HCT116 (cell line): ENCODE results near the gene IMMP2L.

Experiments used
- EZH2 ChIP-seq: fragments of 200-600 bp; sonication (generic); IDR thresholded peaks from 2 replicates; pipeline ENCODE4 v1.6.1; 2017; ENCODE audit warnings: antibody characterized with exemption, mixed run types
- JUND ChIP-seq: IDR thresholded peaks from 2 replicates; pipeline ENCODE4 v1.6.1; 2012
- POLR2A ChIP-seq: IDR thresholded peaks from 2 replicates; pipeline ENCODE4 v1.7.0; 2011; ENCODE audit warnings: borderline replicate concordance; ENCODE audit not compliant: insufficient read depth, insufficient read length; ENCODE audit errors: extremely low read depth
- POLR2AphosphoS5 ChIP-seq: IDR thresholded peaks from 2 replicates; pipeline ENCODE4 v1.6.1; 2011; ENCODE audit warnings: mild to moderate bottlenecking, low read depth, low read length, moderate library complexity
- RAD21 ChIP-seq: IDR thresholded peaks from 2 replicates; pipeline ENCODE4 v1.6.1; 2012; ENCODE audit warnings: low read depth, mild to moderate bottlenecking
- SP1 ChIP-seq: IDR thresholded peaks from 2 replicates; pipeline ENCODE4 v1.6.1; 2012; ENCODE audit warnings: low read depth
- SRF ChIP-seq: IDR thresholded peaks from 2 replicates; pipeline ENCODE4 v1.6.1; 2012; ENCODE audit warnings: low read depth
- TF ChIP-seq, protein P1 (sequence below): IDR thresholded peaks from 2 replicates; pipeline ENCODE4 v1.6.1; 2012
- TF ChIP-seq, protein P2 (sequence below), 3 experiments: fragments of 200-600 bp in 1 of 3; sonication (generic) in 1 of 3; IDR thresholded peaks in 2 of 3; conservative IDR thresholded peaks in 1 of 3; 2 replicates each; pipeline ENCODE4 v1.5.1; 2012 to 2017; ENCODE audit warnings: low read depth in 2 of 3, low read length in 2 of 3, antibody characterized with exemption in 1 of 3, borderline replicate concordance in 1 of 3, control low read depth in 1 of 3, mild to moderate bottlenecking in 1 of 3, mixed read lengths in 1 of 3, mixed run types in 1 of 3, moderate library complexity in 1 of 3; ENCODE audit not compliant: insufficient read depth in 1 of 3
- TF ChIP-seq, protein P3 (sequence below): IDR thresholded peaks from 2 replicates; pipeline ENCODE4 v1.6.1; 2011; ENCODE audit warnings: mild to moderate bottlenecking, low read length, moderate library complexity; ENCODE audit not compliant: insufficient replicate concordance; ENCODE audit errors: extremely low read depth
- TF ChIP-seq, protein P4 (sequence below): IDR thresholded peaks from 2 replicates; pipeline ENCODE4 v1.6.1; 2012; ENCODE audit warnings: low read depth

DNA sequence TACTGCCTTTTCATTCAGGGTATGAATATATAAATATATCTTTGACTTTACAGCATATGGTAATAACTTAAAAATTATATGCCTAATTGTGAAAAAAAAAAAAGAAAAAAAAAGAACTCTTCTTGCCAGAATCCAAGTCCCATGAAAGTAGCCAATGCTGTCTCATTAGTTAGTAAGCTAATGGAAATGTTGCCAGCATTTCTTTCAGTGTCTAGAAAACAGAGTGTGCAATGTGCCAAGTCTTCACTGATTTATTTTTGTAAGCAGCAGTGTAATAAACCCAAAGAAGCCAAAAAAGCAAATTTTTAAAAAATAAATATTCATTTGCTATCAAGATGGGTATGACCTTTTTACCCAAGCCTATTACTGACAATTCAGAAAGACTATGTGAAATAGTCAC, 502.5 kb downstream of the IMMP2L start:
- TF ChIP-seq, protein P1, sequence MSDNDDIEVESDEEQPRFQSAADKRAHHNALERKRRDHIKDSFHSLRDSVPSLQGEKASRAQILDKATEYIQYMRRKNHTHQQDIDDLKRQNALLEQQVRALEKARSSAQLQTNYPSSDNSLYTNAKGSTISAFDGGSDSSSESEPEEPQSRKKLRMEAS: no peak
- TF ChIP-seq POLR2AphosphoS5 (no peak), EZH2 (no peak), POLR2A (no peak), JUND (no peak), SRF (no peak), RAD21 (no peak), SP1 (no peak)
- TF ChIP-seq, protein P2, sequence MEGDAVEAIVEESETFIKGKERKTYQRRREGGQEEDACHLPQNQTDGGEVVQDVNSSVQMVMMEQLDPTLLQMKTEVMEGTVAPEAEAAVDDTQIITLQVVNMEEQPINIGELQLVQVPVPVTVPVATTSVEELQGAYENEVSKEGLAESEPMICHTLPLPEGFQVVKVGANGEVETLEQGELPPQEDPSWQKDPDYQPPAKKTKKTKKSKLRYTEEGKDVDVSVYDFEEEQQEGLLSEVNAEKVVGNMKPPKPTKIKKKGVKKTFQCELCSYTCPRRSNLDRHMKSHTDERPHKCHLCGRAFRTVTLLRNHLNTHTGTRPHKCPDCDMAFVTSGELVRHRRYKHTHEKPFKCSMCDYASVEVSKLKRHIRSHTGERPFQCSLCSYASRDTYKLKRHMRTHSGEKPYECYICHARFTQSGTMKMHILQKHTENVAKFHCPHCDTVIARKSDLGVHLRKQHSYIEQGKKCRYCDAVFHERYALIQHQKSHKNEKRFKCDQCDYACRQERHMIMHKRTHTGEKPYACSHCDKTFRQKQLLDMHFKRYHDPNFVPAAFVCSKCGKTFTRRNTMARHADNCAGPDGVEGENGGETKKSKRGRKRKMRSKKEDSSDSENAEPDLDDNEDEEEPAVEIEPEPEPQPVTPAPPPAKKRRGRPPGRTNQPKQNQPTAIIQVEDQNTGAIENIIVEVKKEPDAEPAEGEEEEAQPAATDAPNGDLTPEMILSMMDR (IDR thresholded peaks at IDR 0.05 in 2 of 3, conservative IDR thresholded peaks at IDR 0.05 in 1 of 3; ENCODE audit: borderline replicate concordance in 1 of 3, insufficient read depth in 1 of 3, low read depth in 2 of 3, low read length in 2 of 3): no peak
- TF ChIP-seq, protein P3, sequence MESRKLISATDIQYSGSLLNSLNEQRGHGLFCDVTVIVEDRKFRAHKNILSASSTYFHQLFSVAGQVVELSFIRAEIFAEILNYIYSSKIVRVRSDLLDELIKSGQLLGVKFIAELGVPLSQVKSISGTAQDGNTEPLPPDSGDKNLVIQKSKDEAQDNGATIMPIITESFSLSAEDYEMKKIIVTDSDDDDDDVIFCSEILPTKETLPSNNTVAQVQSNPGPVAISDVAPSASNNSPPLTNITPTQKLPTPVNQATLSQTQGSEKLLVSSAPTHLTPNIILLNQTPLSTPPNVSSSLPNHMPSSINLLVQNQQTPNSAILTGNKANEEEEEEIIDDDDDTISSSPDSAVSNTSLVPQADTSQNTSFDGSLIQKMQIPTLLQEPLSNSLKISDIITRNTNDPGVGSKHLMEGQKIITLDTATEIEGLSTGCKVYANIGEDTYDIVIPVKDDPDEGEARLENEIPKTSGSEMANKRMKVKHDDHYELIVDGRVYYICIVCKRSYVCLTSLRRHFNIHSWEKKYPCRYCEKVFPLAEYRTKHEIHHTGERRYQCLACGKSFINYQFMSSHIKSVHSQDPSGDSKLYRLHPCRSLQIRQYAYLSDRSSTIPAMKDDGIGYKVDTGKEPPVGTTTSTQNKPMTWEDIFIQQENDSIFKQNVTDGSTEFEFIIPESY: no peak
- TF ChIP-seq, protein P4, sequence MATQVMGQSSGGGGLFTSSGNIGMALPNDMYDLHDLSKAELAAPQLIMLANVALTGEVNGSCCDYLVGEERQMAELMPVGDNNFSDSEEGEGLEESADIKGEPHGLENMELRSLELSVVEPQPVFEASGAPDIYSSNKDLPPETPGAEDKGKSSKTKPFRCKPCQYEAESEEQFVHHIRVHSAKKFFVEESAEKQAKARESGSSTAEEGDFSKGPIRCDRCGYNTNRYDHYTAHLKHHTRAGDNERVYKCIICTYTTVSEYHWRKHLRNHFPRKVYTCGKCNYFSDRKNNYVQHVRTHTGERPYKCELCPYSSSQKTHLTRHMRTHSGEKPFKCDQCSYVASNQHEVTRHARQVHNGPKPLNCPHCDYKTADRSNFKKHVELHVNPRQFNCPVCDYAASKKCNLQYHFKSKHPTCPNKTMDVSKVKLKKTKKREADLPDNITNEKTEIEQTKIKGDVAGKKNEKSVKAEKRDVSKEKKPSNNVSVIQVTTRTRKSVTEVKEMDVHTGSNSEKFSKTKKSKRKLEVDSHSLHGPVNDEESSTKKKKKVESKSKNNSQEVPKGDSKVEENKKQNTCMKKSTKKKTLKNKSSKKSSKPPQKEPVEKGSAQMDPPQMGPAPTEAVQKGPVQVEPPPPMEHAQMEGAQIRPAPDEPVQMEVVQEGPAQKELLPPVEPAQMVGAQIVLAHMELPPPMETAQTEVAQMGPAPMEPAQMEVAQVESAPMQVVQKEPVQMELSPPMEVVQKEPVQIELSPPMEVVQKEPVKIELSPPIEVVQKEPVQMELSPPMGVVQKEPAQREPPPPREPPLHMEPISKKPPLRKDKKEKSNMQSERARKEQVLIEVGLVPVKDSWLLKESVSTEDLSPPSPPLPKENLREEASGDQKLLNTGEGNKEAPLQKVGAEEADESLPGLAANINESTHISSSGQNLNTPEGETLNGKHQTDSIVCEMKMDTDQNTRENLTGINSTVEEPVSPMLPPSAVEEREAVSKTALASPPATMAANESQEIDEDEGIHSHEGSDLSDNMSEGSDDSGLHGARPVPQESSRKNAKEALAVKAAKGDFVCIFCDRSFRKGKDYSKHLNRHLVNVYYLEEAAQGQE: no peak
